HCT116 (cell line): ENCODE results near the gene ETFA.

Experiments used
- ATF3 ChIP-seq: IDR thresholded peaks from 2 replicates; pipeline ENCODE4 v1.6.1; 2012
- CTCF ChIP-seq, 3 experiments: fragments of 200-600 bp in 1 of 3; sonication (generic) in 1 of 3; IDR thresholded peaks in 2 of 3; conservative IDR thresholded peaks in 1 of 3; 2 replicates each; pipeline ENCODE4 v1.5.1; 2012 to 2017; ENCODE audit warnings: low read depth in 2 of 3, low read length in 2 of 3, antibody characterized with exemption in 1 of 3, borderline replicate concordance in 1 of 3, control low read depth in 1 of 3, mild to moderate bottlenecking in 1 of 3, mixed read lengths in 1 of 3, mixed run types in 1 of 3, moderate library complexity in 1 of 3; ENCODE audit not compliant: insufficient read depth in 1 of 3
- EZH2 ChIP-seq: fragments of 200-600 bp; sonication (generic); IDR thresholded peaks from 2 replicates; pipeline ENCODE4 v1.6.1; 2017; ENCODE audit warnings: antibody characterized with exemption, mixed run types
- EZH2phosphoT487 ChIP-seq: fragments of 200-600 bp; IDR thresholded peaks from 2 replicates; pipeline ENCODE4 v1.6.1; 2018; ENCODE audit warnings: antibody characterized with exemption, borderline replicate concordance
- FOSL1 ChIP-seq: IDR thresholded peaks from 2 replicates; pipeline ENCODE4 v1.6.1; 2012; ENCODE audit warnings: low read depth
- JUND ChIP-seq: IDR thresholded peaks from 2 replicates; pipeline ENCODE4 v1.6.1; 2012
- MAX ChIP-seq: IDR thresholded peaks from 2 replicates; pipeline ENCODE4 v1.6.1; 2012
- POLR2A ChIP-seq: IDR thresholded peaks from 2 replicates; pipeline ENCODE4 v1.7.0; 2011; ENCODE audit warnings: borderline replicate concordance; ENCODE audit not compliant: insufficient read depth, insufficient read length; ENCODE audit errors: extremely low read depth
- POLR2AphosphoS5 ChIP-seq: IDR thresholded peaks from 2 replicates; pipeline ENCODE4 v1.6.1; 2011; ENCODE audit warnings: mild to moderate bottlenecking, low read depth, low read length, moderate library complexity
- RAD21 ChIP-seq: IDR thresholded peaks from 2 replicates; pipeline ENCODE4 v1.6.1; 2012; ENCODE audit warnings: low read depth, mild to moderate bottlenecking
- REST ChIP-seq: IDR thresholded peaks from 2 replicates; pipeline ENCODE4 v1.6.1; 2012; ENCODE audit warnings: low read depth
- SRF ChIP-seq: IDR thresholded peaks from 2 replicates; pipeline ENCODE4 v1.6.1; 2012; ENCODE audit warnings: low read depth

GRCh38 chr15:76176059-76176458, 135.2 kb downstream of the ETFA start:
- no peak for TF ChIP-seq CTCF (IDR thresholded peaks at IDR 0.05 in 2 of 3, conservative IDR thresholded peaks at IDR 0.05 in 1 of 3; ENCODE audit: borderline replicate concordance in 1 of 3, insufficient read depth in 1 of 3, low read depth in 2 of 3, low read length in 2 of 3)
- TF ChIP-seq REST, result no peak
- no peak for TF ChIP-seq MAX
- TF ChIP-seq SRF, result no peak
- TF ChIP-seq EZH2, result no peak
- no peak for TF ChIP-seq EZH2phosphoT487
- no peak for TF ChIP-seq POLR2A
- TF ChIP-seq ATF3, result no peak
- no peak for TF ChIP-seq RAD21
- no peak for TF ChIP-seq POLR2AphosphoS5
- no peak for TF ChIP-seq JUND
- no peak for TF ChIP-seq FOSL1
